ENCODE results near the gene MGAT5B.

GRCh38 chr17:76993651-76994050 lies 125.4 kb downstream of the MGAT5B start:
- TF ChIP-seq CTCF (IDR thresholded peaks at IDR 0.05; ENCODE audit: low read length) (no peak), EZH2phosphoT487 (IDR thresholded peaks at IDR 0.05; ENCODE audit: low read length) (no peak), EZH2 (optimal IDR thresholded peaks at IDR 0.05; ENCODE audit: low read depth, low read length) (no peak)
